Uterus (tissue), 2 donors: ENCODE results near the gene IL22RA1.

ENCODE experiments used
- POLR2A ChIP-seq, 2 donors: fragments of 450-650 bp; IDR thresholded peaks; one replicate each; pipeline ENCODE4 v1.6.1; 2016; ENCODE audit warnings: antibody characterized with exemption in 2 of 2, mild to moderate bottlenecking in 1 of 2, moderate library complexity in 1 of 2
- TF ChIP-seq, protein P1 (sequence below), 4 experiments: fragments of 200-600 bp in 2 of 4; fragments of 450-650 bp in 2 of 4; sonication (generic) in 2 of 4; IDR thresholded peaks; one replicate each; pipeline ENCODE4 v1.5.1; 2016 to 2019; ENCODE audit warnings: antibody characterized with exemption in 4 of 4, mild to moderate bottlenecking in 2 of 4, moderate library complexity in 1 of 4

GRCh38 chr1:24081190-24081589, 61.8 kb downstream of the IL22RA1 start:
- TF ChIP-seq, protein P1, sequence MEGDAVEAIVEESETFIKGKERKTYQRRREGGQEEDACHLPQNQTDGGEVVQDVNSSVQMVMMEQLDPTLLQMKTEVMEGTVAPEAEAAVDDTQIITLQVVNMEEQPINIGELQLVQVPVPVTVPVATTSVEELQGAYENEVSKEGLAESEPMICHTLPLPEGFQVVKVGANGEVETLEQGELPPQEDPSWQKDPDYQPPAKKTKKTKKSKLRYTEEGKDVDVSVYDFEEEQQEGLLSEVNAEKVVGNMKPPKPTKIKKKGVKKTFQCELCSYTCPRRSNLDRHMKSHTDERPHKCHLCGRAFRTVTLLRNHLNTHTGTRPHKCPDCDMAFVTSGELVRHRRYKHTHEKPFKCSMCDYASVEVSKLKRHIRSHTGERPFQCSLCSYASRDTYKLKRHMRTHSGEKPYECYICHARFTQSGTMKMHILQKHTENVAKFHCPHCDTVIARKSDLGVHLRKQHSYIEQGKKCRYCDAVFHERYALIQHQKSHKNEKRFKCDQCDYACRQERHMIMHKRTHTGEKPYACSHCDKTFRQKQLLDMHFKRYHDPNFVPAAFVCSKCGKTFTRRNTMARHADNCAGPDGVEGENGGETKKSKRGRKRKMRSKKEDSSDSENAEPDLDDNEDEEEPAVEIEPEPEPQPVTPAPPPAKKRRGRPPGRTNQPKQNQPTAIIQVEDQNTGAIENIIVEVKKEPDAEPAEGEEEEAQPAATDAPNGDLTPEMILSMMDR (IDR thresholded peaks at IDR 0.05): no peak
- no peak for TF ChIP-seq POLR2A (IDR thresholded peaks at IDR 0.05)
